CD4-positive, alpha-beta T cell treated with Interleukin-21 for 1 hour (primary cell): ENCODE results near the gene C16orf87.

Experiments used
- DNase-seq: peaks from one replicate; pipeline ENCODE4 v3.0.0-alpha.2; 2020

Gene C16orf87

DNA sequence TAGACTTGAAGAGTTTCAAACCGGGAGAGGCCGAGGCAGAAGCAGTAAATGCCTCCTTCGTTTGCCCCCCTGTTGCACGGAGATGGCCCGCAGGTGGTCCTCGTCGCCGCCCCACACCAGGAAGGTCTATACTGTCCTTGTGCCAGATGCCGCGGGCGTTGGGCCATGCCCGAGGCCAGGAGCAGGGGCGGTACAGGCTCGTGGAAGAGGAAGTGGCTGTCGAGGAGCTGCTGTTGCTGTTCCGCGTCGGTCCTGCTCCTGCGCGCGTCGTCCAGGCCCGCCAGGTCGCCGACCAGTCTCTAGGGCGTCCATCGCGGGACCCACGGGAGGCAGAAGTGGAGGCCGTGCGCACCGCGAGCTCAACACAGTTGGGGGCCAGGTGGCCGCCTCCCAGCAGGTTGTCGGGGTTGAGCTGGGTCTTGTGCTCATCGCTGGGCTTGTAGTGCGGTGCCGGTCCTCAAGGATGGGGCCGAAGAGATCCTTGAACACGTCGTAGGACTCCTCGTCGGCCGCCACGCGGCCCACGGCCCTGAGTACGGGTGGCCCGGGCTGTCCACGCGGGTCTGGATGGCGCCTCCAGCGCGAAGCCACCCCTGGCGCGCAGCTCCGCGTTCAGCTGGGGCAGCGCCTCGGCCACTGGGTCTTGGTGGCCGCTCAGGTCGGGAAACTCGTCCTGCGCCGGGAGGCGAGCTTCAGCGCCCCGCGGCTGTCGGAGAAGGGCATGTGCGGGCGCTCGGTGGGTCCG is 13.1 kb upstream of the C16orf87 start:
- no peak for DNase-seq

GRCh38 chr16:46842192-46842895 is 11.4 kb upstream of the C16orf87 start:
- DNase-seq: no peak

- no peak for DNase-seq
These were observed 9.0 kb upstream of the C16orf87 start for GRCh38 chr16:46839986-46840443.

DNA sequence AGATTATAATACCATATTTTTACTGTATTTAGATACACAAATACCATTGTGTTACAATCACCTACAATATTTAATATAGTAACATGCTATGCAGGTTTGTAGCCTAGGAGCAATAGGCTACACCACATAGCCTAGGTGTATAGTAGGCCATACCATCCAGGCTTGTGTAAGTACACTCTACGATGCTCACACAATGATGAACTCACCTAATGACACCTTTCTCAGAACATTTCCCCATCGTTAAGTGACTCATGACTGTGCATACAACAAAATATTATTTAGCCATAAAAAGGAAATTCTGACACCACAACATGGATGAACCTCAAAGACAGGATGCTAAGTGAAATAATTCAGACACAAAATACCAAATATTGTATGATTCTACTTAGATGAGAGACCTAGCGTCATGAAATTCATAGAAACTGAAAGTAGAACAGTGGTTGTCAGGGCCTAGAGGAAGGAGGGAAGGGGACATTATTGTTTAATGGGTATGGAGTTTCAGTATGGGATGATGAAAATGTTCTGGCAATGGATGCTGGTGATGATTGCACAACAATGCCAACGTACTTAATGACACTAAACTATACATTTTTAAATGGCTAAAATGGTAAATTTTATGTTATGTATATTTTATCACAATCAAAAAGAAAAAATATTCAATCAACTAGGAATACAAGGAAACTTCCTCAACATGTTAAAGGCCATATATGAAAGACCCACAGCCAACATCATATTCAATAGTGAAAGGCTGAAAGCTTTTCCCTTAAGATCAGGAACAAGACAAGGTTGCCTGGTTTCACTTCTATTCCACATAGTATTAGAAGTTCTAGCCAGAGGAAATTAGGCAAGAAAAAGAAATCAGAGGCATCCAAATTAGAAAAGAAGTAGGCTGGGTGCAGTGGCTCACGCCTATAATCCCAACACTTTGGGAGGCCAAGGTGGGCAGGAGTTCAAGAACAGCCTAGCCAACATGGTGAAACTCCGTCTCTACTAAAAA is 5.9 kb upstream of the C16orf87 start:
- no peak for DNase-seq

- DNase-seq: no peak
These were observed 2.5 kb upstream of the C16orf87 start for GRCh38 chr16:46833460-46833800.

DNA sequence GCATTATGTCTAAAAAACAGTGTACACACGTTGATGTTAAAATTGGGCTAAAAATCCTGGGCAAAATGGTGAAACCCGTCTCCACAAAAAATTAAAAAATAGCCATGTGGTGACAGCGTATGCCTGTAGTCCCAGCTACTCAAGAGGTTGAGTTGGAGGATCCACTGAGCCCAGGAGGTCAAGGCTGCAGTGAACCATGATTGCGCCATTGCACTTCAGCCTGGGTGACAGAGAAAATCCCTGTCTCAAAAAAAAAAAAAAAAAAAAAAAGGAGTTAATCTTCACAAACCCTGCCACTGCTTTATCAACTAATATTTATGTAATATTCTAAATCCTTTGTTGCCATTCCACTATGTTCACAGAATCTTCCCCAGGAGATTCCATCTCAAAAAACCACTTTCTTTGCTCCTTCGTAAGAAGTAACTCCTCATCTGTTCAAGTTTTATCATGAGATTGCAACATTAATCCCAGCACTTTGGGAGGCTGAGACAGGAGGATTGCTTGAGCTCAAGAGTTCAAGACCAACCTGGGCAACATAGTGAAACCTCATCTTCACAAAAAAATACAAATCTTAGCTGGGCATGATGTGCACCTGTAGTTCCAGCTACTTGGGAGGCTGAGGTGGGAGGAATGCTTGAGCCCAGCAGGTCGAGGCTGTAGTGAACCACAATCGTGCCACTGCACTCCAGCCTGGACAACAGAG is 1.9 kb upstream of the C16orf87 start:
- no peak for DNase-seq

GRCh38 chr16:46830417-46830901 is 521 bp downstream of the C16orf87 start:
- peak; percentile 48 for DNase-seq

DNA sequence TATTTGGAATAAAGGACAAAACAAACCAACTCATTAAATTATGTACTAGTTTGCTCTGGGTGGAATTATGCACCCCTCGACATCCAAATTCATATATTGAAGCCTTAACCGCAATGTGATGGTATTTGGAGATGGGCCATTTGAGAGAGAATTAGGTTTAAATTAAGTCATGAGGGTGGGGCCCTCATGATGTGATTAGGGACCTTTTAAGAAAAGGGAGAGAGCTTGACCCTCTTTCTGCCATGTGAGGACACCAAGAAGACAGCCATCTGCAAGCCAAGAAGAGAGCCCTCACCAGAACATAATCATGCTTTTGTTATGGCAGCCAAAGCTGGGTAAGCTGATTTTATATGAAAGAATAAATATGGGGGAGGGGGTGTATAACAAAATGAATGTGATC is 2.0 kb downstream of the C16orf87 start:
- DNase-seq: no peak

DNA sequence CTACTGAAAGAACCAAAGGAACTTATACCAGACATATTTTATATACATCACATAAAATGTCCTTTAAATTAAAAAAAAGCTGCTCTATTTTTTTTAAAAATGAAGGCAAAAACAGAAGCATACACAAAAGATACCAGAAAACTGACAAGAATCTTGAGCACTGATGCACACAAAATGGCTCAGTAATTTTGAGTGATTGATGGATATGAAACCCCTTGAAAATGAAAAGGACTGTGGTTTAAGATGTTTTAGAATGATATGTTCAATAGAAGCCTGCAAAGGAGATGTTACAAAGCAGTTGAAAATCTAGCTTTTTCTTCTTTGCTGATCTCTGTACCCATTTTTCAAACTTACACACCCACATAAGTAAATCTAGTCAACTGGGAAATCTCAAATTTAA is 2.7 kb downstream of the C16orf87 start:
- no peak for DNase-seq

GRCh38 chr16:46826631-46827030 is 4.3 kb downstream of the C16orf87 start:
- no peak for DNase-seq

- DNase-seq: no peak
These were observed 8.7 kb downstream of the C16orf87 start for GRCh38 chr16:46822270-46822669.

GRCh38 chr16:46817961-46818360 is 13.0 kb downstream of the C16orf87 start:
- DNase-seq: no peak

- no peak for DNase-seq
These were observed 16.2 kb downstream of the C16orf87 start for GRCh38 chr16:46814790-46815189.

DNA sequence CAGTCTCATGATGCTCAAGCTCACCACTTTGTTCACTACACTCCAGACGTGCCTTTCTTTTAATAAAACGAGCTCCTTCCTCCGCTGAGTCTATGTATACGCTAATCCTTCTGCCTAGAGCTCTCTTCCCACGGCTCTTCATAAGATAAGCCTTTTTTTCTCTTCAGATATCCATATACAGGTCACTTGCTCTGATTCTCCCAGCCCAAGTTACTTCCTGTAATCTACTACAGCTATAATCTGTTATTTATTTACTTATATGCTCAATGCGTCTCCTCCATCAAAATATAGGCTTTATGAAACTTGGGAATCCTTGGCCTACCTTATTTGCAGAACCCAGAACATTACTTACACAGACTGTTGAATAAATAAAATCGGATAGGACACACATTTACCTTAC is 17.4 kb downstream of the C16orf87 start:
- DNase-seq: no peak

DNA sequence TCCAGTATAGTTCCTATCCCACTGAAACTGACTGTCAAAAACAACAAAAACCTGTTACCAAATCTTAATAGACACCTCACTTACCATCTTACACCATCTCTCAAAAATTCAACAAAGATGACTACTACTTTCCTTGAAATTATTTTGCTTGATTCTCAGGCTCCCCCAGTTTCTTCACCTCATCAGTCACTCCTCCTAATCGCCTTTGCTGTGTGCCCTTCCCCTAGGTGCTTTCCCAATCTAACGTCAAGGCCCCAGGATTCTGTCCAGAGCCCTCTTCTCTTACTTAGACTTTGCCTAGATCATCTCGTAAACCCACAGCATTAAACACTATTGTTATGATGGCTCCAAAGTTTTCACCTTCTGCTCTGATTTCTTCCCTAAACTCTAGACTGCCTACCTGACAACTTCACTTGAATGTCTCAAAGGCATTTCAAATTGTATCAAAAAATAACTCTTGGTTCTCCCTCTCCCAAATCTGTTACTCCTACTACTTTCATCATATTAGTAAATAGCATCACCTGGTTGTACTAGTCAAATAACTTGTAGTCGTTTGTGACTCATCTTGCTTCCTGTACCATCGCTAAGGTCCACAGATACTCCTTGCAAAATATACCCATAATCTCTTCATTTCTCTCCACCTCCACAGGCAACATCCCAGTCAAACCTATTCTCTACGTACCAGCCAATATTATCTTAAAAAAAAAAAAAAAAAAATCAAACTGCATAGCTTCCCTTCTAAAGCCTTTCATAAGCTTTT is 18.0 kb downstream of the C16orf87 start:
- DNase-seq: no peak

GRCh38 chr16:46811682-46812081 is 19.3 kb downstream of the C16orf87 start:
- DNase-seq: no peak

- DNase-seq: no peak
These were observed 22.0 kb downstream of the C16orf87 start for GRCh38 chr16:46808997-46809396.

DNA sequence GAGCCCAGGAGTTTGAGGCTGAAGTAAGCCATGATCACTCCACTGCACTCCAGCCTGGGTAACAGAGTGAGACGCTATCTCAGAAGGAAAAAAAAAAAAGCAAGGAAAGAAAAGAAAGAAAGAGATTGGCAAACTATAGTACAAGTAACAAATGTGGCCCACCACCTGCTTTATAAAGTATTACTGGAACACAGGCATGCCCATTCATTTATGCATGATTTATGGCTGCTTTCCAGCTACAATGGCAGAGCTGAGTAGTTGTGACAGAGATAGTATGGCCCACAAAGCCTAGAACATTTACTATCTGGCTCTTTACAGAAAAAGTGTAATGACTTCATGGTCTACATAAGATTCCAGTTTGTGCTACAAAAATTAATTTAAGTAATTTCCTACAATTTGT is 23.6 kb downstream of the C16orf87 start:
- DNase-seq: no peak

GRCh38 chr16:46803373-46803772 is 27.6 kb downstream of the C16orf87 start:
- no peak for DNase-seq

DNA sequence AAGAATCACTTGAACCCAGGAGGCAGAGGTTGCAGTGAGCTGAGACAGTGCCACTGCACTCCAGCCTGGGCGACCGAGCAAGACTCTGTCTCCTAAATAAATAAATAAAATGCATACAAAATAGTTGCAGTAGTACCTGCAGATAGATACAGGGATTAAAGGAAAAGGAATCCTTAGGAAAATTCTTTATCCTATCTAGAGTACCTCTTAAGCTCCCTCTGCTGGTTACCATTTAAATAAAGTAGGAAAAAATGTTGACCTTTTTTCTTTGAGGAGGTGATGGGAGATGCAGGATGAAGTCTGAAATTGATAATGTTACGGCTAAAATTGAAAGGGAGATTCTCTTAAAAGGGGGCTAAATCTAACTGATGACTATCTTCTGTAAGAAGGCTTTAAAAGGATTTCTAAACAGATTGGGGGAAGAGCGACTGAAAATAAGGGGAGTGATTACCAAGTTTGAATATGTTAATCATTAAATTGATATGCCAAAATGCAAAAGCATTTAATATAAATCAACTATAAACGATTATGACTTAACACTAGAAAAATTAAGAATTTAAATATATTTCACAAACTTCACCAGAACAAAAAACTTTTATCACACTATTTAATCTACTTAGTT is 29.4 kb downstream of the C16orf87 start:
- DNase-seq: no peak

DNA sequence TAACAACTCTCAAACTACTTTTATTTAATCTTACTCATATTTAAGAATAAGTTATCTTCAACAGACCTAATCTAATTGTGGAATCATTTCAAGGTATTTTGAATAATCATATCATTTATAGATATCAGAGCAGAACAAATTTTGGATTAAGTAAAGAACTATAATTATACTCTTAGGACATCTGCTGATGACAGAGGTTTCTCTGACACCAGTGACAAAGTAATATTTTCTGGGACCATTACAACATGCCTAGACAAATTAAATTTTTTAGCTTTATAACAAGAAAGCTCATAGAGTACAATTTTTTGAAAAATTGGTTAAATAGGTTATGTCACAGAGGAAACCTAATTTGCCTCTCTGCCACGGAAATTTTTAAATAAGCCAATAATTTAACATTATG is 30.5 kb downstream of the C16orf87 start:
- DNase-seq: no peak
